Amniotic epithelial cell (primary cell): ENCODE data around the gene SPOCK1.

ENCODE experiments used
- DNase-seq: peaks from one replicate; pipeline ENCODE4 v3.0.0-alpha.2; 2010; ENCODE audit warnings: low read depth

Gene SPOCK1

GRCh38 chr5:137105351-137106035, 393.6 kb downstream of the SPOCK1 start:
- no peak for DNase-seq

GRCh38 chr5:137101544-137101943, 397.6 kb downstream of the SPOCK1 start:
- DNase-seq, result peak; percentile 15

GRCh38 chr5:137099651-137100050, 399.5 kb downstream of the SPOCK1 start:
- no peak for DNase-seq

GRCh38 chr5:137098663-137099062, 400.5 kb downstream of the SPOCK1 start:
- no peak for DNase-seq

- no peak for DNase-seq
Observed at GRCh38 chr5:137098238-137098637, 400.9 kb downstream of the SPOCK1 start.

GRCh38 chr5:137097203-137097602, 401.9 kb downstream of the SPOCK1 start:
- no peak for DNase-seq

GRCh38 chr5:137096149-137097103, 402.7 kb downstream of the SPOCK1 start:
- DNase-seq, result no peak

GRCh38 chr5:137095597-137095996, 403.5 kb downstream of the SPOCK1 start:
- DNase-seq, result no peak

- no peak for DNase-seq
Observed at GRCh38 chr5:137092831-137093230, 406.3 kb downstream of the SPOCK1 start.

- no peak for DNase-seq
Observed at GRCh38 chr5:137091472-137091871, 407.7 kb downstream of the SPOCK1 start.

- no peak for DNase-seq
Observed at GRCh38 chr5:137090721-137091120, 408.4 kb downstream of the SPOCK1 start.

- no peak for DNase-seq
Observed at GRCh38 chr5:137090151-137090550, 409.0 kb downstream of the SPOCK1 start.

- no peak for DNase-seq
Observed at GRCh38 chr5:137088175-137088574, 411.0 kb downstream of the SPOCK1 start.

GRCh38 chr5:137086342-137086741, 412.8 kb downstream of the SPOCK1 start:
- no peak for DNase-seq

- no peak for DNase-seq
Observed at GRCh38 chr5:137085206-137085605, 413.9 kb downstream of the SPOCK1 start.

- no peak for DNase-seq
Observed at GRCh38 chr5:137084016-137084415, 415.1 kb downstream of the SPOCK1 start.

- no peak for DNase-seq
Observed at GRCh38 chr5:137082951-137083350, 416.2 kb downstream of the SPOCK1 start.

GRCh38 chr5:137078171-137078665, 420.9 kb downstream of the SPOCK1 start:
- no peak for DNase-seq

GRCh38 chr5:137075163-137075970, 423.8 kb downstream of the SPOCK1 start:
- DNase-seq, result peak; percentile 39

GRCh38 chr5:137073189-137073588, 425.9 kb downstream of the SPOCK1 start:
- peak; percentile 19 for DNase-seq

- DNase-seq, result peak; percentile 66
Observed at GRCh38 chr5:137072361-137073115, 426.6 kb downstream of the SPOCK1 start.
